WTC11 (cell line): Measurements from ENCODE around the gene RPS3. TPM values are rescaled to one million over a fixed set of nuclear protein-coding genes. Genes with fewer than 3 reads are reported as not detected.

Source experiments
- AR ChIP-seq: fragments of 250-450 bp; sonication (Bioruptor Pico); IDR thresholded peaks from 2 replicates; pipeline ENCODE4 v1.9.0; 2021; ENCODE audit warnings: mild to moderate bottlenecking
- ATF1 ChIP-seq: sonication (generic); formaldehyde crosslinking; IDR thresholded peaks from 2 replicates; pipeline ENCODE4 v1.8.1; 2023; ENCODE audit warnings: mild to moderate bottlenecking, moderate library complexity, missing genetic modification reagents
- CREB1 ChIP-seq: sonication (generic); formaldehyde crosslinking; IDR thresholded peaks from 2 replicates; pipeline ENCODE4 v1.8.0; 2023; ENCODE audit warnings: mild to moderate bottlenecking, missing genetic modification reagents
- CTCF ChIP-seq: fragments of 200-600 bp; IDR thresholded peaks from 2 replicates; pipeline ENCODE4 v1.8.0; 2022; ENCODE audit warnings: antibody characterized with exemption
- E2F4 ChIP-seq: sonication (generic); formaldehyde crosslinking; IDR thresholded peaks from 2 replicates; pipeline ENCODE4 v1.8.1; 2022; ENCODE audit warnings: low read depth, mild to moderate bottlenecking, moderate library complexity, missing genetic modification reagents, borderline replicate concordance
- ESRRA ChIP-seq: sonication (generic); formaldehyde crosslinking; IDR thresholded peaks from 2 replicates; pipeline ENCODE4 v1.8.1; 2022; ENCODE audit warnings: mild to moderate bottlenecking, missing genetic modification reagents, borderline replicate concordance
- ETV6 ChIP-seq: sonication (generic); formaldehyde crosslinking; IDR thresholded peaks from 2 replicates; pipeline ENCODE4 v1.8.1; 2022; ENCODE audit warnings: mild to moderate bottlenecking, missing genetic modification reagents
- FOXP1 ChIP-seq: sonication (generic); formaldehyde crosslinking; IDR thresholded peaks from 2 replicates; pipeline ENCODE4 v1.8.0; 2022; ENCODE audit warnings: missing genetic modification reagents, mild to moderate bottlenecking, moderate library complexity, borderline replicate concordance
- GABPB1 ChIP-seq: sonication (generic); formaldehyde crosslinking; IDR thresholded peaks from 2 replicates; pipeline ENCODE4 v1.8.1; 2023; ENCODE audit warnings: mild to moderate bottlenecking, missing genetic modification reagents
- IRF2 ChIP-seq: sonication (generic); formaldehyde crosslinking; IDR thresholded peaks from 2 replicates; pipeline ENCODE4 v1.8.0; 2022; ENCODE audit warnings: low read depth, missing genetic modification reagents, borderline replicate concordance
- JUN ChIP-seq: sonication (generic); formaldehyde crosslinking; IDR thresholded peaks from 2 replicates; pipeline ENCODE4 v1.8.0; 2023; ENCODE audit warnings: mild to moderate bottlenecking, missing genetic modification reagents
- MXD4 ChIP-seq: fragments of 250-450 bp; sonication (Bioruptor Pico); IDR thresholded peaks from 2 replicates; pipeline ENCODE4 v1.8.0; 2021; ENCODE audit warnings: mild to moderate bottlenecking, moderate library complexity, borderline replicate concordance
- NFATC4 ChIP-seq: fragments of 250-450 bp; sonication (Bioruptor Pico); IDR thresholded peaks from 2 replicates; pipeline ENCODE4 v1.9.0; 2021; ENCODE audit warnings: mild to moderate bottlenecking
- OVOL2 ChIP-seq: fragments of 250-450 bp; sonication (Bioruptor Pico); IDR thresholded peaks from 2 replicates; pipeline ENCODE4 v1.9.0; 2021; ENCODE audit warnings: mild to moderate bottlenecking, borderline replicate concordance
- SMAD4 ChIP-seq: sonication (generic); formaldehyde crosslinking; IDR thresholded peaks from 2 replicates; pipeline ENCODE4 v1.8.0; 2022; ENCODE audit warnings: mild to moderate bottlenecking, missing genetic modification reagents
- SOX15 ChIP-seq: fragments of 250-450 bp; sonication (Bioruptor Pico); IDR thresholded peaks from 2 replicates; pipeline ENCODE4 v1.9.0; 2021; ENCODE audit warnings: mild to moderate bottlenecking
- USF2 ChIP-seq: sonication (generic); formaldehyde crosslinking; IDR thresholded peaks from 2 replicates; pipeline ENCODE4 v1.8.1; 2023; ENCODE audit warnings: mild to moderate bottlenecking, missing genetic modification reagents, moderate library complexity
- ZBTB21 ChIP-seq: sonication (generic); formaldehyde crosslinking; IDR thresholded peaks from 2 replicates; pipeline ENCODE4 v1.8.1; 2023; ENCODE audit warnings: mild to moderate bottlenecking, missing genetic modification reagents, borderline replicate concordance
- ZMAT4 ChIP-seq: fragments of 250-450 bp; sonication (Bioruptor Pico); IDR thresholded peaks from 2 replicates; pipeline ENCODE4 v1.9.0; 2021; ENCODE audit warnings: mild to moderate bottlenecking
- ZNF317 ChIP-seq: sonication (generic); formaldehyde crosslinking; IDR thresholded peaks from 2 replicates; pipeline ENCODE4 v1.8.1; 2023; ENCODE audit warnings: low read depth, mild to moderate bottlenecking, moderate library complexity, missing genetic modification reagents, borderline replicate concordance
- ZNF532 ChIP-seq: fragments of 250-450 bp; sonication (Bioruptor Pico); IDR thresholded peaks from 2 replicates; pipeline ENCODE4 v1.9.0; 2021; ENCODE audit warnings: mild to moderate bottlenecking, borderline replicate concordance
- ZNF671 ChIP-seq: fragments of 250-450 bp; sonication (Bioruptor Pico); IDR thresholded peaks from 2 replicates; pipeline ENCODE4 v1.8.0; 2021; ENCODE audit warnings: mild to moderate bottlenecking
- ZSCAN18 ChIP-seq: fragments of 250-450 bp; sonication (Bioruptor Pico); IDR thresholded peaks from 2 replicates; pipeline ENCODE4 v2.1.2; 2022; ENCODE audit warnings: mild to moderate bottlenecking, moderate library complexity
- total RNA-seq: library from RNA; stranded (reverse); gene quantifications from 3 replicates; pipeline ENCODE4 v1.2.3, GENCODE V29; 2021
- TF ChIP-seq, protein P1 (sequence below): sonication (generic); formaldehyde crosslinking; IDR thresholded peaks from 2 replicates; pipeline ENCODE4 v1.8.1; 2022; ENCODE audit warnings: mild to moderate bottlenecking, missing genetic modification reagents, moderate library complexity, borderline replicate concordance
- TF ChIP-seq, protein P2 (sequence below): sonication (generic); formaldehyde crosslinking; IDR thresholded peaks from 2 replicates; pipeline ENCODE4 v1.8.1; 2022; ENCODE audit warnings: mild to moderate bottlenecking, moderate library complexity, missing genetic modification reagents

Gene RPS3
- total RNA-seq, 1 experiment from 2014 or later, result 3,967 TPM

GRCh38 chr11:75429641-75429901 lies 30.3 kb downstream of the RPS3 start (continued):
- TF ChIP-seq ZMAT4 (CRISPR knock-in tag), result no peak
- TF ChIP-seq SMAD4 (CRISPR knock-in tag), result no peak
- TF ChIP-seq USF2, result no peak; the same call in 1 of the 2 replicates
- no peak for TF ChIP-seq JUN (CRISPR knock-in tag)
- TF ChIP-seq E2F4, result no peak
- TF ChIP-seq MXD4 (CRISPR knock-in tag), result no peak
- TF ChIP-seq, protein P1, sequence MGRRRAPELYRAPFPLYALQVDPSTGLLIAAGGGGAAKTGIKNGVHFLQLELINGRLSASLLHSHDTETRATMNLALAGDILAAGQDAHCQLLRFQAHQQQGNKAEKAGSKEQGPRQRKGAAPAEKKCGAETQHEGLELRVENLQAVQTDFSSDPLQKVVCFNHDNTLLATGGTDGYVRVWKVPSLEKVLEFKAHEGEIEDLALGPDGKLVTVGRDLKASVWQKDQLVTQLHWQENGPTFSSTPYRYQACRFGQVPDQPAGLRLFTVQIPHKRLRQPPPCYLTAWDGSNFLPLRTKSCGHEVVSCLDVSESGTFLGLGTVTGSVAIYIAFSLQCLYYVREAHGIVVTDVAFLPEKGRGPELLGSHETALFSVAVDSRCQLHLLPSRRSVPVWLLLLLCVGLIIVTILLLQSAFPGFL (CRISPR knock-in tag), result no peak
- TF ChIP-seq CTCF, result no peak
- TF ChIP-seq SOX15 (CRISPR knock-in tag), result no peak
- TF ChIP-seq FOXP1 (CRISPR knock-in tag), result no peak
- TF ChIP-seq GABPB1 (CRISPR knock-in tag), result no peak
- TF ChIP-seq IRF2 (CRISPR knock-in tag), result no peak
- no peak for TF ChIP-seq ETV6
- TF ChIP-seq, protein P2, sequence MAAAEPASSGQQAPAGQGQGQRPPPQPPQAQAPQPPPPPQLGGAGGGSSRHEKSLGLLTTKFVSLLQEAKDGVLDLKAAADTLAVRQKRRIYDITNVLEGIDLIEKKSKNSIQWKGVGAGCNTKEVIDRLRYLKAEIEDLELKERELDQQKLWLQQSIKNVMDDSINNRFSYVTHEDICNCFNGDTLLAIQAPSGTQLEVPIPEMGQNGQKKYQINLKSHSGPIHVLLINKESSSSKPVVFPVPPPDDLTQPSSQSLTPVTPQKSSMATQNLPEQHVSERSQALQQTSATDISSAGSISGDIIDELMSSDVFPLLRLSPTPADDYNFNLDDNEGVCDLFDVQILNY (CRISPR knock-in tag), result no peak
- no peak; the same call in 1 of the 2 replicates for TF ChIP-seq ZNF317
- no peak for TF ChIP-seq AR (CRISPR knock-in tag)
- TF ChIP-seq ZSCAN18 (CRISPR knock-in tag), result no peak
- no peak for TF ChIP-seq OVOL2
- TF ChIP-seq ESRRA (CRISPR knock-in tag), result no peak
- peak; percentile 98 for TF ChIP-seq CREB1
- peak; percentile 97 for TF ChIP-seq ZBTB21 (CRISPR knock-in tag)
- no peak for TF ChIP-seq ATF1 (CRISPR knock-in tag)
- TF ChIP-seq ZNF671 (CRISPR knock-in tag), result no peak
- TF ChIP-seq ZNF532 (CRISPR knock-in tag), result no peak
- TF ChIP-seq NFATC4 (CRISPR knock-in tag), result no peak
